Measurements from ENCODE around the gene ZNF724.

Gene ZNF724

DNA sequence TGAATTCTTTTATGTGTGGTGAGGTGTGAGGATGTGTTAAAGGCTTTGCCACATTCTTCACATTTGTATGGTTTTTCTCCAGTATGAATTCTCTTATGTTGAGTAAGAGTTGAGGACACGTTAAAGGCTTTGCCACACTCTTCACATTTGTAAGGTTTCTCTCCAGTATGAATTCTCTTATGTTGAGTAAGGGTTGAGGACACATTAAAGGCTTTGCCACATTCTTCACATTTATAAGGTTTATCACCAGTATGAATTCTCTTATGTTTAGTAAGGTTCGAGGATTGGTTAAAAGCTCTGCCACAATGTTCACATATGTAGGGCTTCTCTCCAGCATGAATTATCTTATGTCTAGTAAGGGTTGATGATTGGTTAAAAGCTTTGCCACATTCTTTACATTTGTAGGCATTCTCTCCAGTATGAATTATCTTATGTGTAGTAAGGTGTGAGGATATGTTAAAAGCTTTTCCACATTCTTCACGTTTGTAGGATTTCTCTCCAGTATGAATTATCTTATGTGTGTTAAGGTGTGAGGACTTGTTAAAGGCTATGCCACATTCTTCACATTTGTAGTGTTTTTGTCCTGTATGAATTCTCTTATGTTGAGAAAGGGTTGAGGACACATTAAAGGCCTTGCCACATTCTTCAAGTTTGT, 27.1 kb downstream of the ZNF724 start:
- no peak for DNase-seq

DNA sequence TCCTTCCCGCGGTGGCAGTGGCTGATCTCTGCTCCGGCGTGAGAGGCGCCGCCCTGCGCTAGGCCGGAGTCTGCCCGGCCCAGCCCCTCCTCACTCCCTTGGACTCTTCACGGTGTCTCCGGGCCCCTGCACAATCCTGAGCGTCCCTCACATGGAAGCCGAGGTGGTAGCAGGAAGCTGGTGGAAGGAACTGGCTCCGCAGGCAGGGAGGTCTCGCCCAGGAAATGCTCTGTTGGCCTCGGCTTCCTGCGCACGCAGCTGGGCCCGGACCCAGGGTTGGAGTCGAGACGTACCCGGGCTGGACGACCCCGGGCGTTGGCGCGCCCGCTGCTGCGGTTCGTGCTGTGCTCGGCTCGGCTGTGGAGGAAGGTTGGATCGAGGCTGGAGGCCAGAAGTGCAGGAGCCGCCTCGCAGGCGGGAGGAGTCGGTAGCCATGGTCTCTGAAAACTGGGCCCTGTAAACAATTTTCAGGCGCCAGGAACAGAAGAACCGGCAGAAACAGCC, 46.3 kb downstream of the ZNF724 start:
- peak; percentile 10 for DNase-seq

DNA sequence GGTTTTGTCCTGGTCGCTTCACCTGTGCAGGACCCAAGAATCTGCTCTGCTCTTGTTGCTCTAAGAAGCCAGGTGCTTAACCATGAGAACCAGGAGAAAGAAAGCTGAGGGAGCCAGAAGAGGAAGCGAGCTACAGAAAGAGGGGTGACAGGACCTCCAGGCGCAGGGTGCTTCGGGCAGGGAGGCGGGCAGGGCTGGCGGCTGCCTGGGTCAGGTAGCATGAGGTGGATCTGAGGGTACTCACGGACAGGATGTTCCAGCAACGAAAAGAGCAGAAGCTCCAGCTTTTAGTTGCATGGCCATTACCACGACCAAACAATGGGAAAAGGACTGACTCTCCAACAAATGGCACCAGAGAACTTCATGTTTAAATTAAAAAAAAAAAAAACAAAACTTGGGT, 59.9 kb downstream of the ZNF724 start:
- DNase-seq: no peak

DNA sequence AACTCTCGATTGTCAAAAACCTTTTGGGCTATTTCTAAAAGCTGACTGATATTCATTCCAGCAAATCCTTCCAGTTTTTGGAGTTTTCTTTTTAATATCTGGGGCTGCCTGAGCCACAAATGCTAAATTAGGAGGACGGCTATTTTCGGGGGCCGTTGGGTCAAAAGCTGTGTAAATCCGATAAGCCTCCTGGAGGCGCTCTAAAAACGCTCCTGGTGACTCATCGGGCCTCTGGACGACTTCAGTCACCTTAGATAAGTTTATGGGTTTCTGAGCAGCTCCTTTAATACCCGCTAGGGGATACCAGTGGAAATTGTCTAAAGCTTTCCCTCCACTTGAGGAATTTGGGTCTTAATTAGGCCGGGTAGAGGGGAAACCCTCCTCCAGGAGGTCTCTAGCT, 66.9 kb downstream of the ZNF724 start:
- no peak for DNase-seq

Data from activated gamma-delta T cell (primary cell).